ENCODE data around the gene EFNB2.

Gene EFNB2

GRCh38 chr13:106524108-106524507, 11.4 kb downstream of the EFNB2 start:
- DNase-seq = no peak

DNA sequence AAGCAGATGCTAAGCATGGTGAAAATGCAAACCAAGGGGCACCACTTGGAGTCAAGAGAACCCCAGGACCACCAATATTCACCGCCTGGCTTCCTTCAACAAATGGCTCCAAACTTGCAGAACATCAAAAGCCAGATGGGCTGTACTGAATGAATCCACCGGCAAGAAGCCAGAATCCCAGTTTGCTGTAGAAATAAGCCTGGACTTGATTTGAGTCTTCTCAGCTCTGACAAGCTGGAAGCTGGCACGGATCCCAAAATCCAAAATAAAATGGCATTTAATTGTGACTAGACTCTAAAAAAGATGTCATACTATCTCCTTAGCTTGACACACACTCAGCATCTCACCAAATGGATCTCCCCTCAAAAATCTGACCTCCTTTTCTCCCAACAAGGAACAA, 11.9 kb downstream of the EFNB2 start:
- no peak for DNase-seq

- DNase-seq = no peak
These were observed 12.4 kb downstream of the EFNB2 start for GRCh38 chr13:106522898-106523525.

DNA sequence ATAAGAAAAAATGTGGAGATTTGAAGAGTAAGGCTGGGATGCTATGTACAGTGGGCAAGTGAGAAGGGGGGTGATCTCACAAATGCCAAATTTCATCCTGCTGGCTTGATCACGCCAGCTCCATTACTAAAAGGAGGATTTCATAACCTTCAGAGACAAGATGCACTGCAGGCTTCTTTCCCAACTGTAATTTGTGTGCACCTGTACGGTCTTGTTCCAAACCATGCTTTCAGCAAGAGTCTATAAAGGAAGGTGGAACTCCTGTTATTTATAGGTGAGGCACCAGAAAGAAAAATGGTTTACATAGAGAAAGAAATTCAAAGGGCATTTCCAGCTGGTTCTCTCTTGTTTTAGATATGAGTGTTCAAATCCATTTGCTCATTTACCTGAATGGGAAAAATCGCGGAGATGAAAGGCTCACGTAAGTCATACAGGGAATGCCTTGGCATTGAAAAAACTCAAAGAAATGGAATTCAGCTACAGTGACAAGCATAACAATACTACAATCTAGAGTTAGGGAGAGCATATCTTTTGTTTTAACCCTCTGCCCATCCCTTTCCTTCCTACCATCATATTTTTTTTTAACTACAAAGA, 13.3 kb downstream of the EFNB2 start:
- no peak for DNase-seq

DNA sequence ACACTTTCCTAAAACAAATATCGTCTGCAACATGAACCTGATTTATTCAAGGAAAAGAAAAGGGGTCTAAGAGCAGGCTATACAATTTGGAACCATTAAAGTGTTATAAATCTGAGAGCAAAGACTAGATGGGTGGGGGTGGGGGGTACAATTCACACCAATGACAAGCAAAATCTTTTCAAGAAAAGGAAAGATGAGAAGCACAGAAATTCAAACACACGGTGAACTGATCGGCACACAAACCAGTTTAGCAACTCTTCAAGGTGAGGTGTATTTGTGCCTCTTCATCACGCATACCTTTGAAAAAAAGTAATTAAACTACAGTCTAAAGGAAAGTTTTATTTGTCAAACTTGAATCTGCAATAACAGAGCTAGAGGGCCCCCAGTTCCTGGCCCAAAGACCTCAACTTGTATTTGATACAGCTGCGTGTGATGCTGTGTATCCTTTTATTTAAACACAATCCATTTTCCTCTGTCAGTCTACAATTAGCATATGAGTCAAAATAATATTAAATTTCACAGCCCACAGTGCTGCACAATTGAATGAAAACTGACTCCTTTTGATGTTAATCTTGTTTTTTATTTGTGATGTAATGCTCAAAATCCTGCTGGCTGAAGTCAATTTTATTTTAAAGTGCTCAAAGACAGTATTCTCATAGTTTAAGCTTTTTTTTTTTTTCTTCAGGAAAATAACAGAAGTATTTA, 14.2 kb downstream of the EFNB2 start:
- no peak for DNase-seq

DNA sequence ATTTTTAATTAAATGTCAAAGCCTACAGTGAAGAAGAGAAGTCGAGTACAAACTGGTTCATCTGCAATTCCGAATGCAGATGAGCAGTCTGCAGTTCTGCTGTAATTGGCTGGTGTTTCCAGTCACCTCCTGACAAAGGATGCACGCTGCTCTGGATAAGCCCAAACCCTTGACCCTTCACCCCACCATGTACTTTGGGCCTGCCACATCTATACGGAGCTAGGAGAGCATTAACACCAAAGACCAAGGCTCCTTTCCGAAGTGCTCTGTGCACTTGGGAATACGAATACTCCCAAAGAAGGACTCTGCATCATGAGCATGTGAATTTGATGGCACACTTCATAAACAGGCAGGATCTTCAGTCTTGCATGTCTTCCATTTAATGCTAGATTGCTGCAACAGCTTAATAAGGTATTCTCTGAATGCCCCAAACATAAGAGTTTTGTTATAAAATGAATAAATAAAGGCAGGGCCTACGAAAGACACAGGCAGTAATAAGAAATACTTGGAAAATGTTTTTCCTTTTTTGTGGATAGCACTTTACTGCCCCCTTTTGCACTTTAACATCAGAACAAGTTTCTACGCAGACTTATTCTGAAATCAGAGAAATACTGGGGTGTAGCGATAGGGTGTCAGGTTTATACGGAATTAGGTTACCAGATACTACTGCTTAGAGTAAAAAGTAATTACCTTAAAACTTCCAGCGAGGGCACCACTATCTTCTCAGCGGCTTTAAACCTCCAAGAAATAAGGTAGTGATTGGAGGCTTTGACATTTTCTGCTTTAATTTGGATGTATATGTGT, 15.0 kb downstream of the EFNB2 start:
- no peak for DNase-seq

- DNase-seq = no peak
These were observed 16.9 kb downstream of the EFNB2 start for GRCh38 chr13:106518512-106518911.

DNA sequence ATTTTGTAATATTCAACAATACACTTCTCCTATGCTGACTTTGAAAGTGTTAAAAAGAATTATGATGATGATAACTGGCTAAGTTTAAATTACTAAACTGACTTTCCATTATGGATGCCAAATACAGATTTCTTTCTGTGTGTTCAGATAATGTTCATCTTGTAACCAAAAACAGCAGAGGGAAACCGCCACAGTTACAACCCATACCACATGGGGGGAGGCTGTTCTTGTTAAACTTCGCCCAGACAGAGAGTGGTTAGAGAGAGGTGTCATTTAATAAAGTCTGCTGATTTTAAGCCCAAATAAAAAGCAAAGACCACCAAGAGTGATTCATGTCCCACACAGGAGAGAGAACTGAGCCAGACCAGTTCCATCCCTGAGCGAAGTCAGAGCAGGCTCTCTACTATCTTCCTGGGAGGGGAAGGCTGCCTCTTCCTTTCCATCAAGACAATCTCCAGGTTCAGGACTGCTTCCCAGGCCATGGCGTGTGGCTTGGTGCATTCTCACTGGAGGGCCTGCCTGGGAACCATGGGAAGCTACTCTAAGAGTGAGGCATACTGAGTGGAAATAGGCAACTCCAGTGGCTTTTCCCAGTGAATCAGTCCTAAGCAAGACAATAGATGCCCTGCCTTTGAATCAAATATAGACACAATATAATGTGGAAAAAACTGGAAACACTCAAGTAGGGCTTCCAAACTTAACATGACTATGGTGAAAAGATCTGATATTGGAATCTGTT, 18.2 kb downstream of the EFNB2 start:
- DNase-seq = no peak

DNA sequence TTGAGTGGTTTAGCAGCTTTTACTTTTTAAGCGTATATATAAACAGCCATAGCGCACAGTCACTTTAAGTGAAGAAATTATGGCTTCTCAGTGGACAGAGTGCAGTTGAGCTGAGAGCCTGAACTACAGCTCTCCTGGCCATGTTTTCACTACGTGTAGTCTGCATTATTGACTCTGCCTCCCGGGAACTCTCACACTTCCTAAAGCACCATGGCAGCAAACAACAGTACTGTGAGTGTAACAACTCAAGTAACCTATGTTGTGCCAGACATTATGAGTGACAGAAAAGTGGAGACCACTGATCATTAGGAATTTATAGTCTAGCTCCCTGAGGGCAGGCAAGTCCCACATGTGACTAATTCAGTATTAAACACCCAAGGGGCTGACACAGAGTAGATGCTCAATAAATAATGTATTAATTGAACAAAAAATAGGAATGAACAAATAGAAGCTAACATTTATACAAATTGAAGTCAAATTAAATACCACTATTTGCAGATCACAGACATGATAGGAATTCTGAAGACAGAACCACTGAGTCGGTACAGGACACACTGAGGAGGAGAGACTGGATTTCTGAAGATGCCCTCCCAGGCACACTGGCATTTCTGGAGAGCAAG, 19.7 kb downstream of the EFNB2 start:
- no peak for DNase-seq

GRCh38 chr13:106514928-106515634, 20.4 kb downstream of the EFNB2 start:
- no peak for DNase-seq

DNA sequence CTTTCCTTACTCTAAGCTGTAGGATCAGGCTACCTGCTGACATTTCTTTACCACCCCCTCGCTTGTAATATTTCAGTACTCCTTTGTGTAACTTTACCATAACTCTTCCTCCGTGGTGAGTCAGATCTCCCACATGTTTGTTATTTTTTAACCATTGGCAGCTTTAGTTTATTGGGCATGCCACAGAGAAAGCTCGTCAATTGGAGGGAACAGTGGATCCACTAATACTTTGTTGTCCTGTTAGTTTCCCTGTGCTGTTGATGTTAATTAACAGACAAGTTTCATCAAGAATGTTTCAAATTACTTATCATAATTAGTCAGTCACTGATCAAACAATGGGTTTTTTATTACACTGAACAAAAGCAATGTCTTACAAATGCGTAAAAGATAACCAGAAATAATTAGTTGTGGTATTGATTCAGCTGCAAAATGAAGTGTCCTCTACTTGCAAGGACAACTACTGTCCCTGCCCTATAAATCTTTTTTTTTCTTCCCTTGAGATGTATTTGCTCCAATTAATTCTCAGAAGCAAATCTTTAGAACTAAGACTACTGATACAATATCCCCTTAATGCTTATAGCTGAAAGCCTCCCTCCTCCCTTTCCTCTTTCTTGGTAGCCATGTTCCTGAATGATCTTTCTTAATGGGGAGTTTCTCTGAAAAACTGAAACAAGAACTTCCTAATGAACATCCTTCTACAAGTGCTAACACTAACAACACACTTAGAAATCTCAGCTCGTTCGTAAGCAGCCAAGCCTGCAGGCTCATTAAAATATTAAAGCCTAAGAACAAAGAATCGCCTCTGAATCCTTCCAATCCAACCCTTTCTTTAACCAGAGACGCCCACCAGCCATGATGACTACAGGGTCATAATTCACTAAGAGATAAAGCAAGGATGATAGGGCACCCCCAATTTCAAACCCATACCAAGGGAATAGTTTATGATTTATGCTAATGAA, 22.2 kb downstream of the EFNB2 start:
- DNase-seq = no peak

GRCh38 chr13:106507560-106508274, 27.7 kb downstream of the EFNB2 start:
- no peak for DNase-seq

- no peak for DNase-seq
These were observed 29.2 kb downstream of the EFNB2 start for GRCh38 chr13:106506286-106506685.

DNA sequence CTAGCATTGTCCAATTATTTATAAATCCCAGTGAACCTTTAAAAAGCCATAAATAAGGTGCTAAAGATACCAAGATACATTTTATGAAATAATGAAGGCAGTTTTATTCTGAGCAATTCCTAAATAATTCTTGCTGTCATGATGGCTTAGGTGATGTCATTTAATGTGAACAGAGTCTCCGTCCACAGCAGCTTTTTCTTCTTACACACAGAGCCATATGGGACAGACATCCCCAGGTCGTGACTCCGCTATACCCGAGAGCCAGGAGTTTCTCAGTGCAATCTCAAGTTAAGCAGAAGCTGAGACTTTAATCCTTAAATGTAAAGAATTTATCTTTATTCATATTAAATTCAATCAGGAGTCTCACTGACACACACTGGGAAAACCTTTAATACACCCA, 29.7 kb downstream of the EFNB2 start:
- no peak for DNase-seq

DNA sequence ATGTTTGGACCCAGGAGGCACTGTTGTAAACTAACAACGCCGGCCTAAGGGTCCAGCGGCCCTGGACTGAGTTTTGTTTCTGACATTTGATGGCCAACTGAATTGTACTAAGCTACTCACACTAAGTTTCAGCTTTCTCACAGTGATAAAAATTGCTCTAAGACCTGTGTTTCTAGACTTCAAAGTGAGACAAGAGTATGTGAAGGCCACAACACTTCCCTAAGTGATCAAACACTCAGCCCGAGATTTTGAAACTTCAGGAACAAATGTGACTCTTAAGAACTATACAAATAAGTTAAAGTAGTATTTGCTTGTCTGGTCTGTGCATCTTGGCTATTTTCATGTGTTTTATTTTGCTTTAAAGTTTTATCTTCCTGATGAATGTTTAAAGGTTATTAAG, 30.2 kb downstream of the EFNB2 start:
- no peak for DNase-seq

GRCh38 chr13:106503730-106504453, 31.6 kb downstream of the EFNB2 start:
- DNase-seq = no peak

GRCh38 chr13:106503272-106503671, 32.2 kb downstream of the EFNB2 start:
- no peak for DNase-seq

GRCh38 chr13:106500445-106500844, 35.0 kb downstream of the EFNB2 start:
- DNase-seq = no peak

DNA sequence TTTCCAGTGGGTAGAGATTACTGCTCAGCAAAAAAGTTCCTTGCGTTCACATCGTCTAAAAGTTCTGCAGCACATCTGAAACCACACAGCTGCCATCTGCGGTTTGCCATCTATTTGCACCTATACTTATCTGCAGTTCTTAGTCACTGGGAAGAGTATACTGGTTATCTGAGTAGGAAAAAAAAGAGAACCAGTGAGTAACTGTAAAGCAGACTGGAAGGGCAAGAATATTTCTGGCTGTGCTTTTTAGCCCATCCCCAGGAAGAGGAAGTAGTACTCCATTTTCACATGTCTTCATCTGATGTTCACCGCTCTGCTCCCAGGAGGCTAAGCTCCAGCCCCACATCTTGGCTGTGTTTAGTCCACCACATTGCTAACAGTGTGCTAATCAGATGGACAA, 35.6 kb downstream of the EFNB2 start:
- no peak for DNase-seq

Data from activated effector memory CD4-positive, alpha-beta T cell treated with Interleukin-2 at 50 U/mL for 16 hours (primary cell).